Karpas-422 (cell line): Measurements from ENCODE around the gene EDDM13. TPM values are rescaled to one million over a fixed set of nuclear protein-coding genes. Genes with fewer than 3 reads are reported as not detected.
"Not testable (repeated sequence)": the region's sequence is repeated elsewhere in the genome, so short reads cannot be mapped to it uniquely, and the experiment has no call there.

Experiments
- DNase-seq: peaks from one replicate; pipeline ENCODE4 v3.0.0-alpha.2; 2015
- H2AFZ ChIP-seq: fragments of 200-600 bp; sonication (generic); 2 replicates; pipeline ENCODE4 v1.6.1; 2014; ENCODE audit warnings: antibody characterized with exemption, low read length, mixed read lengths
- H3K27ac ChIP-seq: fragments of 200-600 bp; sonication (generic); 2 replicates; pipeline ENCODE4 v1.5.1; 2014; ENCODE audit warnings: mild to moderate bottlenecking, low read length, moderate library complexity
- H3K27me3 ChIP-seq: fragments of 200-600 bp; sonication (generic); 2 replicates; pipeline ENCODE4 v1.6.1; 2014; ENCODE audit warnings: low read length, mixed read lengths
- H3K36me3 ChIP-seq: fragments of 200-600 bp; sonication (generic); 2 replicates; pipeline ENCODE4 v1.6.1; 2014; ENCODE audit warnings: low read length, mixed read lengths; ENCODE audit not compliant: insufficient read depth
- H3K4me1 ChIP-seq: fragments of 200-600 bp; sonication (generic); 2 replicates; pipeline ENCODE4 v1.6.1; 2014; ENCODE audit warnings: mild to moderate bottlenecking, low read length, mixed read lengths
- H3K4me2 ChIP-seq: fragments of 200-600 bp; sonication (generic); 2 replicates; pipeline ENCODE4 v1.6.1; 2014; ENCODE audit warnings: low read length, low read depth, mild to moderate bottlenecking; ENCODE audit not compliant: poor library complexity, severe bottlenecking
- H3K4me3 ChIP-seq: fragments of 200-600 bp; sonication (generic); 2 replicates; pipeline ENCODE4 v1.5.1; 2014; ENCODE audit warnings: mild to moderate bottlenecking, antibody characterized with exemption, low read length, mixed read lengths
- H3K79me2 ChIP-seq: fragments of 200-600 bp; sonication (generic); 2 replicates; pipeline ENCODE4 v1.6.1; 2014; ENCODE audit warnings: mild to moderate bottlenecking, low read length, mixed read lengths
- H3K9ac ChIP-seq: fragments of 200-600 bp; sonication (generic); 2 replicates; pipeline ENCODE4 v1.6.0; 2014; ENCODE audit warnings: low read length
- H3K9me2 ChIP-seq: fragments of 200-600 bp; sonication (generic), shearing (Covaris generic); replicated peaks from 2 replicates; pipeline ENCODE4 v1.6.0; 2014; ENCODE audit warnings: mild to moderate bottlenecking, low read length, moderate library complexity; ENCODE audit not compliant: insufficient read depth
- H3K9me3 ChIP-seq: fragments of 300-700, 200-600 bp; sonication (generic); 2 replicates; pipeline ENCODE4 v1.6.1; 2014; ENCODE audit warnings: low read length, mixed read lengths
- H4K20me1 ChIP-seq: fragments of 200-600 bp; sonication (generic); 2 replicates; pipeline ENCODE4 v1.6.1; 2014; ENCODE audit warnings: mild to moderate bottlenecking, antibody characterized with exemption, low read length, low read depth; ENCODE audit not compliant: insufficient read depth
- total RNA-seq: library from RNA; depleted of rRNA; stranded (reverse); fragments of >200 nt; shearing (Covaris generic); gene quantifications from 2 replicates; pipeline ENCODE4 v1.2.3, GENCODE V29; 2014; ENCODE audit warnings: low replicate concordance

Gene EDDM13
- total RNA-seq, 1 experiment from 2014 or later = not detected

DNA sequence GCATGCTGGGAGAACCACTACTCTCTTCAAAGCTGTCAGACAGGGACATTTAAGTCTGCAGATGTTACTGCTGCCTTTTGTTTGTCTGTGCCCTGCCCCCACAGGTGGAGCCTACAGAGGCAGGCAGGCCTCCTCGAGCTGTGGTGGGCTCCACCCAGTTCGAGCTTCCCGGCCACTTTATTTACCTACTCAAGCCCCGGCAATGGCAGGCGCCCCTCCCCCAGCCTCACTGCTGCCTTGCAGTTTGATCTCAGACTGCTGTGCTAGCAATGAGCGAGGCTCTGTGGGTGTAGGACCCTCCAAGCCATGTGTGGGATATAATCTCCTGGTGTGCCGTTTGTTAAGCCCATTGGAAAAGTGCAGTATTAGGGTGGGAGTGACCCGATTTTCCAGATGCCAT, 64.5 kb downstream of the EDDM13 start:
- H3K9me3 ChIP-seq, H3K4me3 ChIP-seq, H3K4me2 ChIP-seq, H2AFZ ChIP-seq, H3K9ac ChIP-seq, H3K27ac ChIP-seq, H3K9me2 ChIP-seq, H3K79me2 ChIP-seq, H4K20me1 ChIP-seq, DNase-seq, H3K36me3 ChIP-seq: not testable (repeated sequence)
- Histone ChIP-seq H3K4me1 (peaks cover 15% of the 10 kb centered on the region), H3K27me3 (peaks cover 10% of the 10 kb centered on the region; the same call in 1 of the 2 replicates)

DNA sequence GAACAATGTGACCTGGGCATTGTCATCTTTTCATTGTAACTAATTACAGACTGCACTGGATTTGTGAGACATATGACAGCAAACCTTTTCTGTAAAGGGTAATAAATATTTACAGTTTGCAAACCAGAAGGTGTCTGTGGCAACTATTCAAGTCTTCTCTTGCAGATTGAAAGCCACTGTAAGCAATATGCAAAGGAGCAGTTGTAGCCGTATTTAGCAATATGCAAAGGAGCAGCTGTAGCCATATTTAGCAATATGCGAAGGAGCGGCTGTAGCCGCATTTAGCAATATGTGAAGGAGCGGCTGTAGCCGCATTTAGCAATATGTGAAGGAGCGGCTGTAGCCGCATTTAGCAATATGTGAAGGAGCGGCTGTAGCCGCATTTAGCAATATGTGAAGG, 66.5 kb downstream of the EDDM13 start:
- H4K20me1 ChIP-seq, H3K79me2 ChIP-seq, H3K4me3 ChIP-seq, H2AFZ ChIP-seq, H3K9me2 ChIP-seq, H3K36me3 ChIP-seq, H3K9ac ChIP-seq, H3K27ac ChIP-seq: not testable (repeated sequence)
- H3K9me3 ChIP-seq = peaks cover 14% of the 10 kb centered on the region
- DNase-seq = peak; percentile 64
- H3K4me1 ChIP-seq = peaks cover 15% of the 10 kb centered on the region
- H3K27me3 ChIP-seq = peaks cover 15% of the 10 kb centered on the region; the same call in 1 of the 2 replicates
- peak overlapping the region; percentile 21 for H3K4me2 ChIP-seq

DNA sequence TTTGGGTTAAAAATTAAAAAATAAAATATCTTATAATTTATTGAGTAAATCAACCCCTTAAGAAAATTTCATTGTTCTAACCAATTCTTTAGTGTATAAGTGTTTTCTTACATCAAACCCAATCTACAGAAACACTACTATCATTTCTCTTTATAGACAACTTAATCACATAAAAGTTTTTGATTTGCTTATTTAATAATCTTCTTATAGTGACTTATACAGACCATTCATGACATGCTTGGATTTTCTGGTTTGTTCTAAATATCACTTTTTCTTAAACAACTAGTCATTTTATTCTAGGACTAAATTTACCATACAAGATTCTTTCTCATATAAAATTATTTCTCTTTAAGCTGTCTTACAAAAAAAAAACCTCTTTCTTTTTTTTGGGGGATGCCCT, 69.4 kb downstream of the EDDM13 start:
- H3K4me1 ChIP-seq = peaks cover 15% of the 10 kb centered on the region
- H3K4me3 ChIP-seq = no peak overlapping the region
- peaks cover 14% of the 10 kb centered on the region for H3K9me3 ChIP-seq
- no peaks in the 10 kb centered on the region for H4K20me1 ChIP-seq
- H3K79me2 ChIP-seq = no peaks in the 10 kb centered on the region
- no peak overlapping the region for H2AFZ ChIP-seq
- H3K27me3 ChIP-seq = peaks cover 15% of the 10 kb centered on the region; the same call in 1 of the 2 replicates
- DNase-seq = no peak
- no peaks in the 10 kb centered on the region for H3K36me3 ChIP-seq
- no peak overlapping the region for H3K27ac ChIP-seq
- H3K9me2 ChIP-seq = no peaks in the 10 kb centered on the region
- H3K4me2 ChIP-seq = no peak overlapping the region
- H3K9ac ChIP-seq = no peak overlapping the region

DNA sequence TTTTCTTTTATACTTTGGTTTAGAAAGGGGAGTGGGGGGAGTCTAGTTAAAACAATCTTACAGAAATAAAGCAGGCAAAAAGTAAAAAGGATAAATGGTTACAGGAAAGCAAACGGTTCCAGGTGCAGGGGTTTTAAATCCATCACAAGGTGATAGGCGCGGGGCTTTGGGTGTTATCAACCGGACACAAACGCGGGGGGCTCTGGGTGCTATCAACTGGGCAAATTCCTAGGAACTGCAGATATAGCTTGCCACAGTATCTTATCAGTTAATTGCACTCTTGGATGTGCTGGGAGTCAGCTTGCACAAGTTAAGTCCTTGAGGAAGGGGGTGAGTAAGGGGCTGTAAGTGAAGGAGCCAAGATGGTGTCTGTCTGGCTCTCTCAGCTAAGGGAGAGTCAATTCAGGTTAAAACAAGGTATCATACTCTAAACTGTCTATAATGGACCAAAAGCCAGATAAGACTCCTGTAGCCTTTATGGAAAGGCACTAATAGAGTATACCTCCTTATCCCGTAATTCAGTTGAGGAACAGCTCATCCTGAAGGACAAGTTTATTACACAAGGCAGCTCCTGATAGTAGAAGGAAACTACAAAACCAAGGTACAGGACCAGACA, 74.7 kb downstream of the EDDM13 start:
- H3K27ac ChIP-seq = no peak overlapping the region
- peaks cover 4% of the 10 kb centered on the region for H3K9me3 ChIP-seq
- H3K27me3 ChIP-seq = peaks cover 4% of the 10 kb centered on the region; the same call in 1 of the 2 replicates
- no peak overlapping the region for H3K4me2 ChIP-seq
- no peak overlapping the region for H3K9ac ChIP-seq
- DNase-seq = no peak
- no peaks in the 10 kb centered on the region for H4K20me1 ChIP-seq
- no peaks in the 10 kb centered on the region for H3K79me2 ChIP-seq
- H3K4me1 ChIP-seq = no peaks in the 10 kb centered on the region
- no peak overlapping the region for H3K4me3 ChIP-seq
- H2AFZ ChIP-seq = no peak overlapping the region
- no peaks in the 10 kb centered on the region for H3K36me3 ChIP-seq
- H3K9me2 ChIP-seq = no peaks in the 10 kb centered on the region

DNA sequence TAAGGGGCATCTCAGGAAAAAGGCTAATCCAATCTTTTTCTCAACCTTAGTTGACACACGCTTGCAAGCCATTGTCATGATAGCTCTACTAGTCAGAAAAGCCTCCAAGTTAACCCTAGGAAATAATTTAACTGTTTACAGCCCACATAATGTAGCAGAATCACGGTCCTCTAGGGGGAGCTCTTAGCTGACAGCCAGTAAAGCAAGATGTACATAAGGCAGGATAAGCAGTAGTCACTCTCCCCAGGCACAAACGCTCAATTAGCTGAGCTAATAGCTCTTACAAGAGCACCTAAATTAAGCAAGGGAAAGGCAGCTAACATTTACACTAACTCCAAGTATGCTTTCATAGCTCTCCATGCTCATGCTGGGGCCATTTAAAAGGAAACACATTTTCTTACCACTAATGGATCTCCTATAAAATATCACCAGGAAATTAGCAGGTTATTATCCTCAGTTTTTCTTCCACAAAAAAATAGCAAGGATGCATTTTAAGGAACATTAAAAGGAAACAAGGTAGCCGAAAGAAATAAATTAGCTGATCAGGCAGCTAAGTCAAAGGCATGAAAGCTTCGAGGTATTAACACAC, 75.8 kb downstream of the EDDM13 start:
- peak; percentile 81 for DNase-seq
- no peak overlapping the region for H3K4me3 ChIP-seq
- no peak overlapping the region for H3K9ac ChIP-seq
- no peaks in the 10 kb centered on the region for H3K9me3 ChIP-seq
- no peak overlapping the region for H3K4me2 ChIP-seq
- H4K20me1 ChIP-seq = no peaks in the 10 kb centered on the region
- H3K9me2 ChIP-seq = no peaks in the 10 kb centered on the region
- no peaks in the 10 kb centered on the region for H3K27me3 ChIP-seq
- no peak overlapping the region for H3K27ac ChIP-seq
- H3K36me3 ChIP-seq = no peaks in the 10 kb centered on the region
- H3K79me2 ChIP-seq = no peaks in the 10 kb centered on the region
- no peaks in the 10 kb centered on the region for H3K4me1 ChIP-seq
- H2AFZ ChIP-seq = no peak overlapping the region

DNA sequence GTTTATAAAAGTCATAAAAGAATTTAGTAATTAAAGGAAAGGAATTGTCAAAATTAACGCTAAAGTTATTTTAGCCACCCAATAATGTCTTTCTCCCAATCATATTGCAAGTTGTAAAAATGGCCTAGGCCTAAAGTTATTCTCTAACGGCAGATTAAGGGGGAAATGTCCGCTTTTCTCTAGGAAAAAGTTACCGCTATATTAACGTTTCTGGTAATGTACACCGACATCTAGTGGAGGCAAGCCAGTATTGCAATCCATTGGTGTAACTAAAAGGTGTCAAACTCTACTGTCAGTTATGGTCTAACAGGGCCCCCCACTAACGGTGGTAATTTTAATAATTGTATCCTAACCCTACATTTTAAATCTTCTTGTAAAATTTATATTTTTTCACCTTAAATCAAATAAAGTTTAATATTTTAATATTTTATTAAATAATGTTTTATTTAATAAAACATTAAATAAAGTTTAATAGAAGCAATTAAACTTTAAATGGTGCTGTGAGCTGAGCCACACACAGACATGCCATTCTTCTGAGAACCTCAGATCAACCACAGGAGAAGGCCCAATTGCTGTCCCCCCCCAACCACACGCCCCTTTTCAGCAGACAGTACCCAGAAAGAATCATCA, 78.0 kb downstream of the EDDM13 start:
- Histone ChIP-seq H3K9ac (no peak overlapping the region), H3K9me3 (no peaks in the 10 kb centered on the region), H3K79me2 (no peaks in the 10 kb centered on the region), H3K4me2 (no peak overlapping the region), H3K27ac (no peak overlapping the region), H3K4me1 (no peaks in the 10 kb centered on the region), H3K9me2 (no peaks in the 10 kb centered on the region), H4K20me1 (no peaks in the 10 kb centered on the region), H3K27me3 (no peaks in the 10 kb centered on the region), H3K36me3 (no peaks in the 10 kb centered on the region), H2AFZ (no peak overlapping the region), H3K4me3 (no peak overlapping the region)
- peak; percentile 92 for DNase-seq

DNA sequence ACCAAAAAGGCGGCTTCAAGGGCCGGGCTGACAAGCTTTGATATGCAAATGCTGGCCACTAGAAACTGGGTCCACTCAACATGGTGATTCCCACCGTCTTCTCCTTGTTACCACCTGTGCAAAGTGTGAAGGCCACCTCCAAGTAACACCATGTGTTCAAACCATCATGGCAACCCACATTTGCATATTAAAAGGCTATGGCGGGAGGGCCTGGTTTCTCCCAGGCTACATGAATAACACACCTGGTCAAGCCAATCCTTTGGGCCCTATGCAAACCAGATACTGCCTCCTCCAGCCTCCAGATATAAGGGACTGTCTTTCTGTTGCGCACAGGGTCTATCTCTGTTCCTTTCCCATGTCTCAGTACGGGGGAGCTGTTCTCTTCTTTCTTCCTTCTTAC, 78.7 kb downstream of the EDDM13 start:
- Histone ChIP-seq H3K79me2 (no peaks in the 10 kb centered on the region), H3K9me2 (no peaks in the 10 kb centered on the region), H2AFZ (no peak overlapping the region), H3K9ac (no peak overlapping the region), H4K20me1 (no peaks in the 10 kb centered on the region), H3K27ac (no peak overlapping the region), H3K4me2 (no peak overlapping the region), H3K4me1 (no peaks in the 10 kb centered on the region), H3K4me3 (no peak overlapping the region), H3K9me3 (no peaks in the 10 kb centered on the region), H3K27me3 (no peaks in the 10 kb centered on the region), H3K36me3 (no peaks in the 10 kb centered on the region)
- DNase-seq = no peak

DNA sequence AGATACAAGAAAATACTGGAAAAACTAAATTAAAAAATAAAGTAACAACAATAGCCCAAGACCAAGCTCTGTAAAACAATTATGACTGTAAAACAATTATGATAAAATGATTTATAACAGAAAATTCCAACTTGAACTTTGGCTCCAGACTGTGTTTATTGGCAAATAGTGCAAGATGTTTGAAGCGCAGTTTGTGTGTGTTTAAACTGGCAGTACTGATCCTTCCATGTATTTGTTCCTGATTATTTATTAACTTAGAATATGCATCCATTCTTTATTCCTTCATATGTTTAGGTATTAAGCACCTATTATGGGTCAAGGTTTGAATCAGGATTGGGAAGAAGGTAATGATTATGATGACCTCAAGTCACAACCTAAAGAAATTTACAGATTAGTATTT, 83.0 kb downstream of the EDDM13 start:
- Histone ChIP-seq H3K9me3 (peaks cover 4% of the 10 kb centered on the region; the same call in 1 of the 2 replicates), H3K4me1 (no peaks in the 10 kb centered on the region), H3K79me2 (no peaks in the 10 kb centered on the region), H3K4me2 (no peak overlapping the region), H3K9me2 (no peaks in the 10 kb centered on the region), H3K4me3 (no peak overlapping the region), H3K9ac (no peak overlapping the region), H3K27ac (no peak overlapping the region), H3K36me3 (no peaks in the 10 kb centered on the region), H2AFZ (no peak overlapping the region), H3K27me3 (no peaks in the 10 kb centered on the region), H4K20me1 (no peaks in the 10 kb centered on the region)
- no peak for DNase-seq
